Aorta (tissue), 5 donors: ENCODE measurements around the gene CTXN1. TPM values are rescaled to one million over a fixed set of nuclear protein-coding genes. Genes with fewer than 3 reads are reported as not detected.
"Not testable (repeated sequence)": the region's sequence is repeated elsewhere in the genome, so short reads cannot be mapped to it uniquely, and the experiment has no call there.

Source experiments
- ATAC-seq: fragments of 200-7000 bp; cut with Tn5 transposase; one replicate; pipeline ENCODE4 v1.9.1; 2022; ENCODE audit warnings: moderate library complexity; ENCODE audit not compliant: low FRiP score
- DNase-seq, 2 donors: peaks; one replicate each; pipeline ENCODE4 v3.0.0-alpha.2; 2020
- H3K27ac ChIP-seq, 2 donors: one replicate each; pipeline ENCODE4 v1.5.1; 2013; ENCODE audit warnings: low read length in 2 of 2, mild to moderate bottlenecking in 2 of 2, moderate library complexity in 2 of 2, control low read depth in 1 of 2, inconsistent platforms in 1 of 2, low read depth in 1 of 2
- H3K27me3 ChIP-seq, 2 donors: one replicate each; pipeline ENCODE4 v1.6.1; 2013; ENCODE audit warnings: control low read depth in 1 of 2, low read length in 1 of 2, mild to moderate bottlenecking in 1 of 2, moderate library complexity in 1 of 2; ENCODE audit not compliant: insufficient read depth in 2 of 2, control insufficient read depth in 1 of 2
- H3K36me3 ChIP-seq, 2 donors: one replicate each; pipeline ENCODE4 v1.6.1; 2013; ENCODE audit warnings: control low read depth in 1 of 2, low read length in 1 of 2, mild to moderate bottlenecking in 1 of 2; ENCODE audit not compliant: insufficient read depth in 2 of 2, control insufficient read depth in 1 of 2
- H3K4me1 ChIP-seq, 2 donors: one replicate each; pipeline ENCODE4 v1.6.1; 2013; ENCODE audit warnings: low read length in 2 of 2, control low read depth in 1 of 2, mild to moderate bottlenecking in 1 of 2, moderate library complexity in 1 of 2; ENCODE audit not compliant: insufficient read depth in 2 of 2, control insufficient read depth in 1 of 2
- H3K4me3 ChIP-seq, 2 donors: one replicate each; pipeline ENCODE4 v1.5.1; 2013; ENCODE audit warnings: low read length in 2 of 2, control low read depth in 1 of 2, mild to moderate bottlenecking in 1 of 2
- H3K9me3 ChIP-seq: one replicate; pipeline ENCODE4 v1.6.1; 2013; ENCODE audit warnings: mild to moderate bottlenecking, low read length; ENCODE audit not compliant: control insufficient read depth
- WGBS, 2 donors: extraction: QIAGEN DNeasy Blood & Tissue Kit; methylation state at CpG; one replicate each; pipeline ENCODE4 v1.1.7; 2013; 5-methylcytosine and 5-hydroxymethylcytosine counted together
- intact Hi-C, 2 donors: fragments of 100-400 bp; cut with DNase I; formaldehyde crosslinking; loops; one replicate each; pipeline versions ENCODE4 v1.14.2 to v1.15.0; 2022
- polyA plus RNA-seq, 2 donors: library from polyadenylated mRNA; stranded (reverse); fragments of 200-250 nt; gene quantifications; one replicate each; pipeline ENCODE4 v1.2.3, GENCODE V29; 2013
- total RNA-seq, 2 donors: library from RNA; stranded (reverse); fragmentation: NEBNext Ultra II Directional; extraction: Animal tissue kit (Norgen Biotek cat#: 25700); gene quantifications; one replicate each; pipeline ENCODE4 v1.2.1, GENCODE V29; 2021
- donor health status: healthy with polysubstance abuse.
- donor health status: Bipolar disorder and iron deficiency.
- donor health status: DM: no; HTN: no; CAD: no.
- donor health status: DM: no; HTN: no; CAD: no.
- donor health status: DM: yes; HTN: yes; CAD: no.

Gene CTXN1
- total and polyA plus RNA-seq, 4 donors = 0.51 to 2.5 (median 1.9) TPM; not detected in 1

GRCh38 chr19:7968008-7968795 is 42.3 kb upstream of the CTXN1 start:
- Histone ChIP-seq H3K9me3 (no peaks in the 10 kb centered on the region), H3K4me3 (no peak overlapping the region), H3K27ac (no peak overlapping the region), H3K27me3 (no peaks in the 10 kb centered on the region), H3K4me1 (no peaks in the 10 kb centered on the region), H3K36me3 (peaks cover 0 to 3% of the 10 kb centered on the region in 2 donors)
- DNase-seq (no peak), ATAC-seq (no peak)
- intact Hi-C loops = no loop called here
- WGBS, 2 donors = 89 to 91% methylated on average over 15 of the region's 15 CpGs

DNA sequence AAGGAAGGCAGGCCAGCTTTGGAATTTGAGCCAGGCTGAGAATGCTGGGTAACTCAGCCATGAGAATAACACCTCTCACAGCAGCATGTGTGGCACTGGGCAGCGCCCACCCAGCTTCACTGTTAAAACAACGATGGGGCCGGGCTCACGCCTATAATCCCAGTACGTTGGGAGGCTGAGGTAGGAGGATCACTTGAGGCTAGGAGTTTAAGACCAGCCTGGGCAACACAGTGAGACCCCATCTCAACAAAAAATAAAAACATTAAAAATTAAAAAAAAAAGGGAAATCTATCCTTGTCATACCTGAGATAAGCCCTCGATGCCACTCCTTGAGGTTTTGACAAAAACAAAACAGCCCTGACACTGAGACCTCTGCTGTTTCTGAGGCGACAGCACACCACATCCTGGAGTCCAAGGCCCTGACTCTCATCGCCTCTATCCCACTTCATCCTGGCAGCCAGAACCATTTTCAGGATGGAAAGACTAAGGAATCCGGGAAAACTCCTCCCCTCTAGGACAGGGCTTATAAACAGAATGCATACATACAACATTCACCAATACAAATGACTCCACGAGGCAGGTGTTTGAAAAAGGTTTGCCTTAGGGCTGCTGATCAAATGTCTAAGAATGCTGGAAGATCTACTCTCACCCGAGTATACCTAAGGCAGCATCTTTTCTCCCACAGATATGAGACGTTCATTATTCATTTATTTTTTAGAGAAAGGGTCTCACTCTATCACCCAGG is 40.2 kb upstream of the CTXN1 start:
- DNase-seq (no peak), ATAC-seq (no peak)
- no peak overlapping the region for H3K4me3 ChIP-seq
- H3K9me3 ChIP-seq = no peaks in the 10 kb centered on the region
- no peaks in the 10 kb centered on the region for H3K4me1 ChIP-seq
- intact Hi-C loops = no loop called here
- no peaks in the 10 kb centered on the region for H3K27me3 ChIP-seq
- H3K27ac ChIP-seq = no peak overlapping the region
- peaks cover 3% of the 10 kb centered on the region in 2 donors for H3K36me3 ChIP-seq
- 85 to 88% methylated on average over 12 of the region's 12 CpGs for WGBS, 2 donors

GRCh38 chr19:7965259-7965841 is 39.4 kb upstream of the CTXN1 start:
- H3K9me3 ChIP-seq = no peaks in the 10 kb centered on the region
- DNase-seq (no peak), ATAC-seq (no peak)
- H3K36me3 ChIP-seq = peaks cover 3% of the 10 kb centered on the region in 2 donors
- H3K4me1 ChIP-seq = no peaks in the 10 kb centered on the region
- no peak overlapping the region for H3K4me3 ChIP-seq
- WGBS, 2 donors = 88 to 90% methylated on average over 12 of the region's 12 CpGs
- intact Hi-C loops = no loop called here
- no peak overlapping the region for H3K27ac ChIP-seq
- no peaks in the 10 kb centered on the region for H3K27me3 ChIP-seq

DNA sequence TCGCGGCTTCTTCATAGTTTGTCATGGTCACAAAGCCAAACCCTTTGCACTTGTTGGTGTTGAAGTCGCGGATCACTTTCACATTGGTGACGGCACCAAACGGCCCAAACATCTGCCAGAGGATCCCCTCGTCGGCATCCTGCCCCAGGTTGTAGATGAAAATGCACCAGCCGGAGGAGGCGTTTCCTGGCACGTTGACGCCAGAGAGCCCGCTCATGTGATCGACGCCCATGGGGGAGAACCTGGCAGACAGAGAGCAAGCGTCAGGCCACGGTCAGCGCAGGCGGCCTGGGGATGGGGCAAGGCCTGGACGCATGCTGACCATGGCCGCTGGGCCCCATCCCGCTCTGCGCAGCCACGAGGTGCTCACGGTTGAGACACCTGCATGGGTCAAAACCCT is 37.6 kb upstream of the CTXN1 start:
- Histone ChIP-seq H3K4me1 (no peaks in the 10 kb centered on the region), H3K4me3 (no peak overlapping the region), H3K9me3 (no peaks in the 10 kb centered on the region), H3K27ac (no peak overlapping the region), H3K27me3 (no peaks in the 10 kb centered on the region), H3K36me3 (peaks cover 3% of the 10 kb centered on the region in 2 donors)
- DNase-seq = no peak
- intact Hi-C loops = no loop called here
- WGBS, 2 donors = 94 to 95% methylated on average over 25 of the region's 25 CpGs
- no peak for ATAC-seq

DNA sequence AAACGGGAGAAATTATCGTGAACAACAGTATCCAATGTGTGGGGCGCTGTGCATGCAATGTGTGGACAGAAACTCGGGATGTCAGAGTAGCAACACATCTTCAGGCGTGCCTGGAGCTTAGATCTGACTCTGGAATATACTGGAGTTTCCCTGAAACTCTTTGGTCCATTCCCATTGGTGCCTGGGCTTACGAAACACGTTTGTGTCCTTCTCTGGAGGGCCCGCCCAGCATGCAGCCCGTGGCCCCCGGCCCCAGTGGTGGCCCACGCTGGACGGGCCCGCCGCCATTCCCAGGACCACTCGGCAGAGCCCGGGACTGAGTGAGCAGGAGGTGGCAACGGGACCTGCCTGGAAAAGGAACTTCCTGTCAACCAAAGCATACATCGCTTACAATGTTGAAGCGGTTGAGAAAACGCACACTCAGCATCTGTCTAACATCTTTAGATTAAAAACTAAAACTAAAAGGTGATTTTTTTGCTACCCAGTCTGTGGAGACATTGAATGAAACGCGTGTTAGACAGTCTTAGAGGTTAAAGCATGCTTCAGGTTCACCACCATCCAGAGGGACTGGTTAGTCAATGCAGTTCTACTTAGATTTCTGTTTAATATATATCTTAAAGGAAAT is 36.8 kb upstream of the CTXN1 start:
- no peak overlapping the region for H3K4me3 ChIP-seq
- ATAC-seq = no peak
- DNase-seq = no peak
- intact Hi-C loops = no loop called here
- no peaks in the 10 kb centered on the region for H3K27me3 ChIP-seq
- peaks cover 3% of the 10 kb centered on the region in 2 donors for H3K36me3 ChIP-seq
- no peaks in the 10 kb centered on the region for H3K9me3 ChIP-seq
- no peaks in the 10 kb centered on the region for H3K4me1 ChIP-seq
- 86 to 88% methylated on average over 22 of the region's 22 CpGs for WGBS, 2 donors
- no peak overlapping the region for H3K27ac ChIP-seq

DNA sequence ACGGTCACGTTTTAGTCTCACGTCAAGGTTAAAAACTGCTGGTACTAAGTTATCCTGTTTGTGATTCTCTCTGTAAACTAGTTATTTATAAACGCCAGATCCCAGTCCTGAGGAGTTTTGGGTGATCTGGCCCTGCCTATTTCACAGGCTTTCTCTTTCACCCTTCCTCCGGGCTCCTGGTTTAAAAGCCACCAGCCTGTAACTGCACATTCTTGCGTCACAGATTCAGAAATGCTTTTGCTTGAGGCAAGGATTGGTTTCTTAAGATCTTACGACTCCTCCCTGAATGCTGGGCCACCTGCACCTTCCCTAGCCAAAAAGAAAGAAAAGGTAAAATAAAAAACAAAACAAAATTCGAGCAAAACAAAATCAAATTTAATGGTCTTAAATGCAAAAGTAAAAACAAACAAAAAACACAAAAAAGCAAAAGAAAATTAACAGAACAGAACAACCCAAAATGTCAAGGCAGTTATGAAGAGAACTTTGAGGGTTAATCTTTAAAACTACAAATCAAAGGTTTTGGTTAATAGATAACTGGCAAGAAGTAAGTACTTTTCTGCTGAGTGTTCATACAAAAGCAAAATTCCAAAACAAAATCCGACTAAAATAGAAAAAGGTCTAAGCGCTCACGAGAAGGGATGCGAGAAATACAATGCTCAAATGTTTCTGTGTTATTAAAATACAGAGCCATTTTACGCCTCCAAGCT is 36.1 kb upstream of the CTXN1 start:
- 84 to 85% methylated on average over 13 of the region's 13 CpGs for WGBS, 2 donors
- intact Hi-C loops = no loop called here
- DNase-seq (no peak), ATAC-seq (no peak)
- no peaks in the 10 kb centered on the region for H3K27me3 ChIP-seq
- no peak overlapping the region for H3K4me3 ChIP-seq
- H3K4me1 ChIP-seq = no peaks in the 10 kb centered on the region
- peaks cover 0 to 3% of the 10 kb centered on the region in 2 donors for H3K36me3 ChIP-seq
- no peaks in the 10 kb centered on the region for H3K9me3 ChIP-seq
- no peak overlapping the region for H3K27ac ChIP-seq

GRCh38 chr19:7961082-7961481 is 35.1 kb upstream of the CTXN1 start:
- H3K27ac ChIP-seq, intact Hi-C loops, H3K27me3 ChIP-seq, H3K9me3 ChIP-seq, H3K36me3 ChIP-seq, ATAC-seq, H3K4me3 ChIP-seq, DNase-seq, H3K4me1 ChIP-seq: not testable (repeated sequence)
- WGBS, 2 donors = 90 to 95% methylated on average over 4 of the region's 4 CpGs

GRCh38 chr19:7959211-7959610 is 33.3 kb upstream of the CTXN1 start:
- Histone ChIP-seq H3K36me3 (peaks cover 0 to 3% of the 10 kb centered on the region in 2 donors), H3K9me3 (no peaks in the 10 kb centered on the region), H3K4me1 (no peaks in the 10 kb centered on the region), H3K27me3 (no peaks in the 10 kb centered on the region), H3K27ac (no peak overlapping the region), H3K4me3 (no peak overlapping the region)
- DNase-seq (no peak), ATAC-seq (no peak)
- intact Hi-C loops = no loop called here
- WGBS, 2 donors = 62 to 68% methylated on average over 6 of the region's 6 CpGs
